H7 (cell line): ENCODE results near the gene FLNC. TPM values are rescaled to one million over a fixed set of nuclear protein-coding genes. Genes with fewer than 3 reads are reported as not detected.

Experiments used
- DNase-seq: peaks from one replicate; pipeline ENCODE4 v3.0.0; 2012
- H3K27me3 ChIP-seq: 2 replicates; pipeline ENCODE4 v1.6.0; 2011; ENCODE audit warnings: mild to moderate bottlenecking, low read length; ENCODE audit not compliant: control insufficient read depth, insufficient read depth
- H3K36me3 ChIP-seq: replicated peaks from 2 replicates; pipeline ENCODE4 v1.5.1; 2011; ENCODE audit warnings: low read length; ENCODE audit not compliant: control insufficient read depth, insufficient read depth
- H3K4me3 ChIP-seq: 2 replicates; pipeline ENCODE4 v1.5.1; 2011; ENCODE audit warnings: low read depth, mild to moderate bottlenecking, control low read depth, low read length, moderate library complexity; ENCODE audit not compliant: insufficient read depth
- total RNA-seq: library from RNA; depleted of rRNA; stranded (reverse); fragments of >200 nt; shearing (Covaris generic); gene quantifications from 2 replicates; pipeline ENCODE4 v1.2.3, GENCODE V29; 2014

FLNC gene
- total RNA-seq, 1 experiment from 2014 or later: 32.3 TPM

GRCh38 chr7:128852537-128853254 lies 22.5 kb downstream of the FLNC start:
- no peak overlapping the region for H3K4me3 ChIP-seq
- H3K36me3 ChIP-seq: peaks cover 1% of the 10 kb centered on the region
- H3K27me3 ChIP-seq: no peaks in the 10 kb centered on the region
- no peak for DNase-seq

DNA sequence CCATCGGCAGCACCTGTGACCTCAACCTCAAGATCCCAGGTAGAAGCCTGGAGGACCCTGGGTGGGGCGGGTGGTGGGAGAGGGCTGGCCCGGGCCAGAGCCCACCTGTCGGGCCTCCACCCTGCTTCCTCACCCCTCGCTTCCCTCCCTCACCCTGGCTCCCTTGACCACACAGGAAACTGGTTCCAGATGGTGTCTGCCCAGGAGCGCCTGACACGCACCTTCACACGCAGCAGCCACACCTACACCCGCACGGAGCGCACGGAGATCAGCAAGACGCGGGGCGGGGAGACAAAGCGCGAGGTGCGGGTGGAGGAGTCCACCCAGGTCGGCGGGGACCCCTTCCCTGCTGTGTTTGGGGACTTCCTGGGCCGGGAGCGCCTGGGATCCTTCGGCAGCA lies 23.6 kb downstream of the FLNC start:
- Histone ChIP-seq H3K27me3 (no peaks in the 10 kb centered on the region), H3K4me3 (no peak overlapping the region), H3K36me3 (peaks cover 1% of the 10 kb centered on the region; the same call in 1 of the 2 replicates)
- DNase-seq: no peak

DNA sequence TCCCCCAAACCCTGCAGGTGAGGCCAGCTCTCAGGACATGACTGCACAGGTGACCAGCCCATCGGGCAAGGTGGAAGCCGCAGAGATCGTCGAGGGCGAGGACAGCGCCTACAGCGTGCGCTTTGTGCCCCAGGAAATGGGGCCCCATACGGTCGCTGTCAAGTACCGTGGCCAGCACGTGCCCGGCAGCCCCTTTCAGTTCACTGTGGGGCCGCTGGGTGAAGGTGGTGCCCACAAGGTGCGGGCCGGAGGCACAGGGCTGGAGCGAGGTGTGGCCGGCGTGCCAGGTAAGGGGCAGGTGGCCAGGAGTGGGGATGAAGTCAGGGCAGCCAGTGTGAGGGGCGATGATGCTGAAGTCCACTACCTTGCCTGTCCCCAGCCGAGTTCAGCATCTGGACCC lies 24.2 kb downstream of the FLNC start:
- H3K36me3 ChIP-seq: peaks cover 1% of the 10 kb centered on the region; the same call in 1 of the 2 replicates
- no peaks in the 10 kb centered on the region for H3K27me3 ChIP-seq
- no peak overlapping the region for H3K4me3 ChIP-seq
- DNase-seq: no peak

- no peaks in the 10 kb centered on the region; the same call in 1 of the 2 replicates for H3K36me3 ChIP-seq
- no peak for DNase-seq
- H3K27me3 ChIP-seq: no peaks in the 10 kb centered on the region
- no peak overlapping the region for H3K4me3 ChIP-seq
Measured at GRCh38 chr7:128855559-128855958, 25.4 kb downstream of the FLNC start.

DNA sequence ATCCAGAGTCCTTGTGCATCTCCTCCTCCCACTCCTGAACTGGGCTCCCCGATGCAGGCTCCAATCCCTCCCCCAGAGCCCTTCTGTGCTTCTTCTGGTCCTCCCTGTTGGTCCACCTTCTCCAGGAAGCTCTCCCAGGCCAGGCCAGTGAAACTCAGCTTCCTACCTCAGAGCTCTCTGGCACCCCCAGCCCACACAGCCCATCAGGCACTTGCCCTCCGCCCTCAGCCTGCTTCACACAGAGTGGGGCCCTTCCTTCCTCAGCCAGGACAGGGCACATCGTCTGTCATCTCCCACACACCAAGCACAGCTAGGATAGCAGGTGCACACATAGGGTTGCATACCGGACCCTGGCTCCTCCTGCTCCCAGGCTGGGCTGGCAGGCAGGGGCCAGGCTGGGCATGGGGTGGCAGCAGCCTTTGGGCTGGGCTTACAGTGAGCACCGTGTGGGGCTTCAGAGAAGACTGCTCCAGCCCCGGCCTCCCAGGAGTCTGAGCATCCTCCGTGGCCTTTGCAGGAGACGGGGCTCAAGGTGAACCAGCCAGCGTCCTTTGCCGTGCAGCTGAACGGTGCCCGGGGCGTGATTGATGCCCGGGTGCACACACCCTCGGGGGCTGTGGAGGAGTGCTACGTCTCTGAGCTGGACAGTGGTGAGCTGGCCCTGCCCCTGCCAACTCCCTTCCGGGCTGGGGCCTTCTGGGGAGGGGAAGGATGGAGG lies 26.0 kb downstream of the FLNC start:
- no peak overlapping the region for H3K4me3 ChIP-seq
- H3K36me3 ChIP-seq: no peaks in the 10 kb centered on the region; the same call in 1 of the 2 replicates
- no peak for DNase-seq
- H3K27me3 ChIP-seq: no peaks in the 10 kb centered on the region

- H3K4me3 ChIP-seq: no peak overlapping the region
- DNase-seq: no peak
- no peaks in the 10 kb centered on the region for H3K27me3 ChIP-seq
- no peaks in the 10 kb centered on the region for H3K36me3 ChIP-seq
Measured at GRCh38 chr7:128858380-128859231, 28.4 kb downstream of the FLNC start.

DNA sequence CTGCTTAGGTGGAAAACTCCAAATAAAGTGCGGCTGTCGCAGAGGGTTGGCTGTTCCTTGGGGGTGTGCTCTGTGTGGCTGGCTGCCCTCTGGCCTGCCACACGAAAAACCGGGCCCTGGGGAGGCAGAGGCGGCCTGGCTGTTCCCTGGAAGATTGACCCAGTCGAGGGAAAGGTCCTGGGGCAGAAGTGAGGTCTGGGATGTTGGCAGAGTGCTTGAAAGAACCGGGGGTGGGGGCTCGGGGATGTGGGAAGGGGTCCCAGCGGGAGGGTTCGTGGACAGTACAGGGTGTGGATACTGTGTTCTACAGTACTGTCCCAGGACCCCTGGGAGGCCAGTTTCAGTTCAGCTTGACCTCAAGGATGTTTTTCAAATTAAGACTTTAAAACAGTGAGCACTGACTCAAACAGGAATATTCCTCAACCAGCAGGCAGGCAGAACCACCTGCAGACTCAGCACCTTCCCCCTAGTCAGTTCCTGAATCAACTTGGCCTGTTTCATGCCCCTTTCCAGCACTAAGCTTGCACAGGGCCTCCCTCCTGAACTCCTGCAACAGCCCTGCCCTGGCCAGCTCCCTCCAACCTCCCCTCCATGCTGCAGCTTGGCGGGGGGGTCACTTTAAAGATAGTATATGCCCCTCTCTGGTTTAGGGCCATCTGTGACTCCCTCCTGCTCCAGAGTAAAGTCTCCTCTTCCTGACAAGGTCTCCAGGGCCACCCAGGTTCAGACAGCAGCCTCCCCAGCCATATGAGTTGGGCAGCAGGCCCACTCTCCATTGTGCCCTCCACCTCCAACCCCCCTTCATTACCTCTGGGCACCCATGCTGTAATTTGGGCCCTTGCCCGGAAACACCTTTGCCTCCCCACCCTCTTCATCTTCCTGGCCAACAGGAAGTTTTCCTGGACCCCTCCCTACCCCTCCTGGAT lies 29.3 kb downstream of the FLNC start:
- no peaks in the 10 kb centered on the region for H3K27me3 ChIP-seq
- H3K4me3 ChIP-seq: no peak overlapping the region
- H3K36me3 ChIP-seq: no peaks in the 10 kb centered on the region
- no peak for DNase-seq

GRCh38 chr7:128860158-128861073 lies 30.2 kb downstream of the FLNC start:
- Histone ChIP-seq H3K27me3 (no peaks in the 10 kb centered on the region), H3K36me3 (no peaks in the 10 kb centered on the region; the same call in 1 of the 2 replicates), H3K4me3 (no peak overlapping the region)
- peak; percentile 80 for DNase-seq

DNA sequence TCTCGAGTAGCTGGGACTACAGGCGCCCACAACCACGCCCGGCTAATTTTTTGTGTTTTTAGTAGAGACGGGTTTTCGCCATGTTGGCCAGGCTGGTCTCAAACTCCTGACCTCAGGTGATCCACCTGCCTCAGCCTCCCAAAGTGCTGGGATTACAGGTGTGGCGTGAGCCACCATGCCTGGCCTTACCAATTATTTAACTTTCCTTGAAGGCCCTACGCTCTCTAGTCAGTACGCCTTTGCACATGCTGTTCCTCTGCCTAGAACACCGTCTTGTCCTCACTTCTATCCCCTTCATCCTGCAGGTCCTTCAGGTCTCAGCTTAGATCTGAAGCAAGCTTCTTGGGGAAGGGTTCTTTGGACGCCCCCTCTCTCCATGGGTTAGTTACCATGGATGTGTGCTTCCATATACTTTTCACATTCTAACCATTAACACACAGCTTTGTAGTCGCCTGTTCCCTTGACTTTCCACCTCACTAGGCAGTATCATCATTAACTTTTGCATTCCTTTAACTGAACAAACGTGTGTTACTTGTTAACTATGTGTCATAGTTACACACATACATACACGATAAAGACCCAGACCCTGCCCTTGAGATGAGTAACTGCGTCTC lies 31.9 kb downstream of the FLNC start:
- no peak for DNase-seq
- peak overlapping the region; percentile 34 for H3K4me3 ChIP-seq

GRCh38 chr7:128862571-128863432 lies 32.6 kb downstream of the FLNC start, which contains the start of gene ATP6V1F:
ATP6V1F (plus strand) TSS chr7:128862856; CDS start chr7:128862905, 49 bp downstream.
- Histone ChIP-seq H3K27me3 (peaks cover under 1% of the 10 kb centered on the region), H3K36me3 (peaks cover 1% of the 10 kb centered on the region), H3K4me3 (peak within 1 kb of the TSS; percentile 68)
- DNase-seq: peak; percentile 99

More for the DNA sequence above, 31.9 kb downstream of the FLNC start:
- Histone ChIP-seq H3K27me3 (no peaks in the 10 kb centered on the region), H3K36me3 (peaks cover 1% of the 10 kb centered on the region)

GRCh38 chr7:128863433-128863989 lies 33.3 kb downstream of the FLNC start:
- peak overlapping the region; percentile 68 for H3K4me3 ChIP-seq
- peaks cover 7% of the 10 kb centered on the region for H3K27me3 ChIP-seq
- H3K36me3 ChIP-seq: peaks cover 1% of the 10 kb centered on the region
- DNase-seq: peak; percentile 89

DNA sequence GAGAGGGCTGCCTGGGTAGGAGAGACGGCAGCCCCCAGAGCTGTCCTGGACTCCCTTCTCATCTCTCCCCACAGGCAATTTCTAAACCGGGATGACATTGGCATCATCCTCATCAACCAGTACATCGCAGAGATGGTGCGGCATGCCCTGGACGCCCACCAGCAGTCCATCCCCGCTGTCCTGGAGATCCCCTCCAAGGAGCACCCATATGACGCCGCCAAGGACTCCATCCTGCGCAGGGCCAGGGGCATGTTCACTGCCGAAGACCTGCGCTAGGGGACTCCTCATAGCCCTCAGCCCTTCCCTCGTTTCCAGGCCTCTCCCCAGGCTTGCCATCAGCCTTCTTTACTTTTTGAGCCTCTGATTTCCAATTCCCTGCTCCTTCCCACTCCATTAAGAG lies 35.1 kb downstream of the FLNC start:
- no peak for DNase-seq
- H3K4me3 ChIP-seq: no peak overlapping the region
- H3K36me3 ChIP-seq: peaks cover 1% of the 10 kb centered on the region
- peaks cover 25% of the 10 kb centered on the region for H3K27me3 ChIP-seq
